Loucy (cell line): ENCODE results near the gene FARP1.

Experiments used
- H2AFZ ChIP-seq: fragments of 200-600 bp; sonication (generic); 2 replicates; pipeline ENCODE4 v1.6.0; 2016; ENCODE audit warnings: antibody characterized with exemption, mild to moderate bottlenecking, low read length, moderate library complexity
- H3F3A ChIP-seq: fragments of 200-600 bp; 2 replicates; pipeline ENCODE4 v1.6.0; 2016; ENCODE audit warnings: antibody characterized with exemption, low read depth, mild to moderate bottlenecking
- H3K27me3 ChIP-seq: fragments of 200-600 bp; sonication (generic); 2 replicates; pipeline ENCODE4 v1.6.1; 2014; ENCODE audit warnings: low read length, mild to moderate bottlenecking; ENCODE audit not compliant: insufficient read depth, poor library complexity, severe bottlenecking
- H3K36me3 ChIP-seq: fragments of 200-600 bp; sonication (generic); 2 replicates; pipeline ENCODE4 v1.6.1; 2016; ENCODE audit warnings: low read length; ENCODE audit not compliant: insufficient read depth
- H3K4me1 ChIP-seq: fragments of 200-600 bp; sonication (generic); 2 replicates; pipeline ENCODE4 v1.5.1; 2014; ENCODE audit warnings: low read length, mild to moderate bottlenecking; ENCODE audit not compliant: insufficient read depth, poor library complexity, severe bottlenecking
- H3K4me2 ChIP-seq: fragments of 200-600 bp; sonication (generic); 2 replicates; pipeline ENCODE4 v1.6.0; 2014; ENCODE audit warnings: antibody characterized with exemption, low read length, low read depth, mild to moderate bottlenecking; ENCODE audit not compliant: poor library complexity, severe bottlenecking
- H3K4me3 ChIP-seq: fragments of 200-600 bp; sonication (generic); 2 replicates; pipeline ENCODE4 v1.5.1; 2014; ENCODE audit warnings: low read length, mild to moderate bottlenecking, mixed read lengths; ENCODE audit not compliant: poor library complexity, severe bottlenecking
- H3K79me2 ChIP-seq: fragments of 200-600 bp; sonication (generic); 2 replicates; pipeline ENCODE4 v1.6.1; 2014; ENCODE audit warnings: low read length; ENCODE audit not compliant: insufficient read depth
- H3K9ac ChIP-seq: fragments of 200-600 bp; sonication (generic); 2 replicates; pipeline ENCODE4 v1.6.0; 2014; ENCODE audit warnings: mild to moderate bottlenecking, low read depth, low read length, moderate library complexity; ENCODE audit not compliant: poor library complexity, severe bottlenecking
- H3K9me2 ChIP-seq: fragments of 200-600 bp; sonication (generic); replicated peaks from 2 replicates; pipeline ENCODE4 v1.6.1; 2016; ENCODE audit warnings: low read depth, low read length, mixed read lengths
- H3K9me3 ChIP-seq: fragments of 200-600 bp; sonication (generic); 2 replicates; pipeline ENCODE4 v1.6.1; 2014; ENCODE audit warnings: mild to moderate bottlenecking, antibody characterized with exemption, low read length, low read depth; ENCODE audit not compliant: insufficient read depth
- H4K20me1 ChIP-seq: fragments of 200-600 bp; sonication (generic); 2 replicates; pipeline ENCODE4 v1.6.0; 2014; ENCODE audit warnings: antibody characterized with exemption, low read length, mild to moderate bottlenecking; ENCODE audit not compliant: insufficient read depth, poor library complexity, severe bottlenecking
- CTCF ChIP-seq: fragments of 200-600 bp; sonication (generic); conservative IDR thresholded peaks from 2 replicates; pipeline ENCODE4 v1.5.1; 2014; ENCODE audit warnings: mild to moderate bottlenecking, antibody characterized with exemption, low read length
- EZH2phosphoT487 ChIP-seq: fragments of 200-600 bp; IDR thresholded peaks from 2 replicates; pipeline ENCODE4 v1.6.1; 2018; ENCODE audit warnings: antibody characterized with exemption, mild to moderate bottlenecking, moderate library complexity, borderline replicate concordance

FARP1 gene

DNA sequence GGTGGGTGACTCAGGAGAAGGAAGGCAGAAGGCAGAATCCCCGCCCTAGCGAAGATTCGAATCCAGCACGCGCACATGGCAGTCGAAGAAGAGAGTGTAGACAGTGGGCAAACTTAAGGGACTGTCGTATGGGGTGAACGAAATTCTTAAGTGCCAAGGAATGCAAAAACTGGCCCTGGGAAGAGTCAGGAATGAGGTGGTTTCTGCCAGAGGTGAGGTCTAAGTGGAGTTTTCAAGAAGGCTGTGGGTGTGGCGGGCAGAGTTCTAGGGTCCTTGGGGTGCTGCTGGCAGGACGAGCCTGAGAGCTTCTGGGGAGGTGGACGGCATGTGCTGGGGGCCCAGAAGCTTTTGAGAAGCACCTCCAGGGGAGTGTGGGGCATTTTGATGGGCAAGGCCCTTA is 98.1 kb downstream of the FARP1 start:
- no peak for TF ChIP-seq EZH2phosphoT487
- no peak for TF ChIP-seq CTCF
- Histone ChIP-seq H3K9ac (no peak overlapping the region), H4K20me1 (no peaks in the 10 kb centered on the region), H3K9me2 (no peaks in the 10 kb centered on the region), H3F3A (no peaks in the 10 kb centered on the region), H3K4me2 (no peak overlapping the region), H3K9me3 (no peaks in the 10 kb centered on the region), H3K36me3 (no peaks in the 10 kb centered on the region), H2AFZ (no peak overlapping the region), H3K27me3 (no peaks in the 10 kb centered on the region), H3K4me1 (no peaks in the 10 kb centered on the region), H3K4me3 (no peak overlapping the region), H3K79me2 (no peaks in the 10 kb centered on the region)

GRCh38 chr13:98241976-98242375 is 99.1 kb downstream of the FARP1 start:
- no peaks in the 10 kb centered on the region for H3F3A ChIP-seq
- H3K9ac ChIP-seq = no peak overlapping the region
- no peak overlapping the region for H3K4me3 ChIP-seq
- H3K36me3 ChIP-seq = no peaks in the 10 kb centered on the region
- no peak overlapping the region for H2AFZ ChIP-seq
- H3K4me2 ChIP-seq = no peak overlapping the region
- H3K27me3 ChIP-seq = no peaks in the 10 kb centered on the region
- H3K9me2 ChIP-seq = no peaks in the 10 kb centered on the region
- TF ChIP-seq EZH2phosphoT487 (no peak), CTCF (no peak)
- no peaks in the 10 kb centered on the region for H3K79me2 ChIP-seq
- no peaks in the 10 kb centered on the region for H3K4me1 ChIP-seq
- no peaks in the 10 kb centered on the region for H3K9me3 ChIP-seq
- H4K20me1 ChIP-seq = no peaks in the 10 kb centered on the region

GRCh38 chr13:98242403-98242802 is 99.5 kb downstream of the FARP1 start:
- no peaks in the 10 kb centered on the region for H3K36me3 ChIP-seq
- H3K4me2 ChIP-seq = no peak overlapping the region
- no peak overlapping the region for H2AFZ ChIP-seq
- no peaks in the 10 kb centered on the region for H3K9me3 ChIP-seq
- no peak overlapping the region for H3K9ac ChIP-seq
- TF ChIP-seq EZH2phosphoT487 (no peak), CTCF (no peak)
- H4K20me1 ChIP-seq = no peaks in the 10 kb centered on the region
- H3K79me2 ChIP-seq = no peaks in the 10 kb centered on the region
- H3K27me3 ChIP-seq = no peaks in the 10 kb centered on the region
- no peaks in the 10 kb centered on the region for H3K4me1 ChIP-seq
- no peaks in the 10 kb centered on the region for H3K9me2 ChIP-seq
- no peaks in the 10 kb centered on the region for H3F3A ChIP-seq
- no peak overlapping the region for H3K4me3 ChIP-seq
